HEK293T (cell line): Measurements from ENCODE around the gene MAP3K21.

ENCODE experiments used
- CTCF ChIA-PET: fragments of 350-600 bp; formaldehyde crosslinking; extraction: SDS; loops from one replicate; lab custom pipeline; 2021; ENCODE audit warnings: antibody characterized with exemption, inconsistent platforms; lab: Yijun Ruan, JAX
- POLR2A ChIA-PET: fragments of 350-600 bp; formaldehyde crosslinking; extraction: SDS; loops from one replicate; lab custom pipeline; 2020; ENCODE audit warnings: antibody characterized with exemption, inconsistent platforms; lab: Yijun Ruan, JAX
- DNase-seq: peaks from one replicate; pipeline ENCODE4 v3.0.0; 2012; ENCODE audit warnings: mixed read lengths; ENCODE audit errors: extremely low spot score
- ARNT ChIP-seq: fragments of 450-650 bp; IDR thresholded peaks from 2 replicates; pipeline ENCODE4 v1.6.1; 2017; ENCODE audit warnings: mild to moderate bottlenecking
- BHLHE40 ChIP-seq: fragments of 450-650 bp; IDR thresholded peaks from 2 replicates; pipeline ENCODE4 v1.6.1; 2016; ENCODE audit warnings: mild to moderate bottlenecking, moderate library complexity, borderline replicate concordance
- CTBP1 ChIP-seq: fragments of 450-650 bp; IDR thresholded peaks from 2 replicates; pipeline ENCODE4 v1.6.1; 2016; ENCODE audit warnings: borderline replicate concordance
- ELF4 ChIP-seq: fragments of 450-650 bp; IDR thresholded peaks from 2 replicates; pipeline ENCODE4 v1.6.1; 2017; ENCODE audit warnings: antibody characterized with exemption
- FOXA1 ChIP-seq: fragments of 450-650 bp; IDR thresholded peaks from 2 replicates; pipeline ENCODE4 v1.6.1; 2016; ENCODE audit warnings: mild to moderate bottlenecking
- FOXK2 ChIP-seq: fragments of 450-650 bp; IDR thresholded peaks from 2 replicates; pipeline ENCODE4 v1.6.1; 2016; ENCODE audit warnings: mild to moderate bottlenecking
- FOXM1 ChIP-seq: fragments of 450-650 bp; IDR thresholded peaks from 2 replicates; pipeline ENCODE4 v1.6.1; 2017; ENCODE audit warnings: mild to moderate bottlenecking, borderline replicate concordance
- HDGF ChIP-seq: fragments of 450-650 bp; IDR thresholded peaks from 2 replicates; pipeline ENCODE4 v1.6.1; 2017; ENCODE audit warnings: antibody characterized with exemption, borderline replicate concordance
- L3MBTL2 ChIP-seq: fragments of 450-650 bp; conservative IDR thresholded peaks from 2 replicates; pipeline ENCODE4 v1.6.1; 2016; ENCODE audit warnings: mild to moderate bottlenecking
- LEF1 ChIP-seq: fragments of 450-650 bp; IDR thresholded peaks from 2 replicates; pipeline ENCODE4 v1.6.1; 2017; ENCODE audit warnings: mild to moderate bottlenecking, borderline replicate concordance
- NFRKB ChIP-seq: fragments of 450-650 bp; IDR thresholded peaks from 2 replicates; pipeline ENCODE4 v1.6.1; 2016; ENCODE audit warnings: mild to moderate bottlenecking, moderate library complexity
- SP1 ChIP-seq: fragments of 450-650 bp; IDR thresholded peaks from 2 replicates; pipeline ENCODE4 v1.6.1; 2017
- SUZ12 ChIP-seq: fragments of 450-650 bp; IDR thresholded peaks from 2 replicates; pipeline ENCODE4 v1.6.1; 2016; ENCODE audit warnings: mild to moderate bottlenecking
- TARDBP ChIP-seq: fragments of 450-650 bp; IDR thresholded peaks from 2 replicates; pipeline ENCODE4 v1.6.1; 2016
- ZNF384 ChIP-seq: fragments of 450-650 bp; IDR thresholded peaks from 2 replicates; pipeline ENCODE4 v1.6.1; 2016
- TF ChIP-seq, protein P1 (sequence below): fragments of 450-650 bp; IDR thresholded peaks from 2 replicates; pipeline ENCODE4 v1.6.1; 2016

Gene MAP3K21

DNA sequence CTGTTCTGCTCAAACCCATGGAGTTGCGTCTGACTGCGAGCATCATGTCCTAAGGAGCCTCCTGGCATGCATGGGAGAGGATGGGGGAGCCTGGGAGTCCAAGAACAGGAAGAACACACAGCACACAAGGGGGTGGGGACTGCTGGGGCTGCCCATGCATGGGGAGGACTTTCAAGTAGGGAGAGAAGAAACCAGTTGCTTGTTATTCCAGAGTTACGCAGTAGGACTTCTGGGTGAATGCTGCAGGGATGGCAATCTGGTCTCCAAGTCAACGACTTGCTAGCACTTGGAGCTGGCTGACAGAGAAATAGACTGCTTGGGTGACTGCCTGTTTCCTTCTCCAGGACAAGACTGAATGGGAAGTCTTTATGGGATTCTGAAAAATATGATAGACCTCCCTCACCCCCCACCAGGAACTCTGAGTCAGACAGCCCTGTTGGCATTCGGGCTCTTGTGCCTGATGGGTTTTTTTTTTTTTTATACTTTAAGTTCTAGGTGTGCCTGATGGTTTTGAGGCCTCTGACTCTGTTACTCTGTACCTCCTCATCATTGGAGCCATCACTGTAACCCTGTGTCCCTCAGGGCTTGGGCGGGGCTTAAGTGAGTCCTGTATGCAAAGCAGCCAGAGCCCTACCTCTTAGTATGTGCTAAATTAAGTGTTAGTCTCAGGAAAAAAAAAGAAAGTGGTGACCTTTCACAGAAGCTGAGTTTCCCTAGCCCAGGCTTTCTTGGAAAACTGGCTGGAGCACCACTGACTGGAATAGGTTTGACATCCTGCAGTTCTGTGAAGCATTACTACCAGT is 30.3 kb downstream of the MAP3K21 start:
- POLR2A ChIA-PET = no interaction called here
- CTCF ChIA-PET = no interaction called here
- TF ChIP-seq FOXA1 = no peak
- no peak for TF ChIP-seq NFRKB
- no peak for TF ChIP-seq ELF4
- TF ChIP-seq ZNF384 = peak; percentile 25; the same call in 1 of the 2 replicates
- TF ChIP-seq LEF1 = no peak
- no peak for TF ChIP-seq L3MBTL2
- TF ChIP-seq FOXK2 = no peak

DNA sequence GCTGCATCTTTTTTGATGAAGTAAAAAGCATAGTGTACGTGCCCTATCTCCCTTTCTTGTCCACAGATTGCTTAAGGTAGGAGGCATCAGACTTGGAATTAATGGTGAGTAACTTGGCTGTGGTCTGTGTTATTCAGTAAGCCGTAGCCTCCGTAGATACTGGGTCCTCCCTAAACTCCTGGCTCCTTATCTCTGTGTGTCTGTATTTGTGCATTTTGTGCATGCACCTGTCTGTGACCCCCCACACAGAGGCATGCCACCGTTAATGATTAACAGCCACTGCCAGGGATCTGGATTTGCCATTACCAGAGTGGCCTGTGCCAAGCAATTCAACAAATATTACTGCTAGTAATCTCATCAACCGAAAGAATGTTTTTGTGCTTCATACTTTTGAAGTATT is 31.9 kb downstream of the MAP3K21 start:
- TF ChIP-seq, protein P1, sequence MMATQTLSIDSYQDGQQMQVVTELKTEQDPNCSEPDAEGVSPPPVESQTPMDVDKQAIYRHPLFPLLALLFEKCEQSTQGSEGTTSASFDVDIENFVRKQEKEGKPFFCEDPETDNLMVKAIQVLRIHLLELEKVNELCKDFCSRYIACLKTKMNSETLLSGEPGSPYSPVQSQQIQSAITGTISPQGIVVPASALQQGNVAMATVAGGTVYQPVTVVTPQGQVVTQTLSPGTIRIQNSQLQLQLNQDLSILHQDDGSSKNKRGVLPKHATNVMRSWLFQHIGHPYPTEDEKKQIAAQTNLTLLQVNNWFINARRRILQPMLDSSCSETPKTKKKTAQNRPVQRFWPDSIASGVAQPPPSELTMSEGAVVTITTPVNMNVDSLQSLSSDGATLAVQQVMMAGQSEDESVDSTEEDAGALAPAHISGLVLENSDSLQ = peak; percentile 24; the same call in 1 of the 2 replicates
- TF ChIP-seq FOXK2 = no peak
- TF ChIP-seq HDGF = no peak
- TF ChIP-seq SUZ12 = no peak
- no peak for TF ChIP-seq ZNF384
- no peak for TF ChIP-seq BHLHE40
- CTCF ChIA-PET = no interaction called here

More for the DNA sequence above, 30.3 kb downstream of the MAP3K21 start:
- DNase-seq = no peak

DNA sequence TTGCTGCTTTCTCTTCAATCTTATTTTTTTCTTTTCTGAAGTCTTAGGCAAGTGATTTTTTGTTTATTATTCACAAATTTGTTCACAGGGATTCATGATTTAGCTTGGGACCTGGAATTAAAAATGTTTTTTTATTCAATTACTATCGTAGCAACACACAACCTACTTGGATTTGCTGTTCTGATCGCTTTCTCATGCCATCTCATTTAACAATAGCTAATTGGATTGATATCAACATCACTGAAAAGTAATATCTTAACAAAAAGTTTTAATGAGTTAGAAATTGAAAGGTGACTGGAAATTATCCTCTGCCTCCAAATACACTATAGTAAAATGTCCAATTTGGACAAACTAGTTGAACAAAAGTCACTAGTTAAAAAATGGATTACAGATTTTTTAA is 32.4 kb downstream of the MAP3K21 start:
- TF ChIP-seq FOXK2 (no peak), FOXM1 (no peak), BHLHE40 (no peak), ELF4 (no peak), NFRKB (no peak), ZNF384 (no peak), SP1 (no peak), L3MBTL2 (no peak), HDGF (no peak), SUZ12 (no peak)
- TF ChIP-seq, protein P1 = no peak
- CTCF ChIA-PET = no interaction called here
- no peak for DNase-seq
- POLR2A ChIA-PET = no interaction called here

More for the DNA sequence above, 31.9 kb downstream of the MAP3K21 start:
- POLR2A ChIA-PET = no interaction called here
- no peak for DNase-seq

DNA sequence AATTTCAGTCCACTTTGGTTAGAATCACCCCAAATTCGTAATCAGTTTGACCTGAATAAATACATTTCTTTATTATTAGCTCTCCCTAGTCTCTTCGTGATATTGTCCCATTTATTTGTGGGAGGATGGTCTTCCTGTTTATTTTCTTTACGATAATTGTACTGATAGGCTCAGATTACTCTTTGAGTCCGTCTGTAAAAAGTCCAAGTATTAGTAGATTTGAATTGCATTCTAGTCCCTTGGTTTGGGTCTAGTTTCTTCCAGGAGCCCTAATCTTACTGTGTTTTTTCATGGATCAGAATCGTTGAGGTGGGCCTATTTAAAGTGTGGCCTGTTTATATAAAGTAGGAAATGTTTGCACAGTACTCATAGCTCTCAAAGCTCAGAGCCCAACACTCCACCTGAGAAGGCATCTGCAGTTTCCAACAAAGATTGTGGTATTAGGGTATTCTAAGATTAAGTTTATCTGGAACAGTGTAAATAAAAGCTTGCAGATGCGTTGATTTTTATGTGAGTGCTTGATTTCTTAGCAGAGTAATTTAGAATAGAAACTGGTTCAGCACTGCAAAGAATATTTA is 33.1 kb downstream of the MAP3K21 start:
- no peak for DNase-seq
- ChIA-PET POLR2A (no interaction called here), CTCF (interaction anchor here (0.7 to 1.2 kb wide), 2 partner anchors 31 to 1141 kb away, joined by 3 read pairs; no protein-coding TSS in a partner anchor)
- TF ChIP-seq BHLHE40 (no peak), CTBP1 (peak; percentile 65; the same call in 1 of the 2 replicates), ARNT (peak; percentile 99), HDGF (no peak), SP1 (no peak), L3MBTL2 (no peak)

DNA sequence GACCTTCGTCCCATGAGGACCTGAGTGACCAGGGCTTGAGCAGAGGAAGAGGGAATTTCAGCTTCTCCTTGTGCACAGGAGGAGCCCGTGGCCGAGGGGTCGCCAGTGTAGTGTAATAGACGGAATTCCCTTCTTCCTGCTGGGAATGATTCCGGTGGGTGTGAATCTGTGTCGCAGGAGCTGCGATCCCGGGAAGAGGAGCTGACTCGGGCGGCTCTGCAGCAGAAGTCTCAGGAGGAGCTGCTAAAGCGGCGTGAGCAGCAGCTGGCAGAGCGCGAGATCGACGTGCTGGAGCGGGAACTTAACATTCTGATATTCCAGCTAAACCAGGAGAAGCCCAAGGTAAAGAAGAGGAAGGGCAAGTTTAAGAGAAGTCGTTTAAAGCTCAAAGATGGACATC is 34.4 kb downstream of the MAP3K21 start:
- CTCF ChIA-PET = no interaction called here
- POLR2A ChIA-PET = no interaction called here

GRCh38 chr1:233362743-233363142 is 35.2 kb downstream of the MAP3K21 start:
- TF ChIP-seq SUZ12 (no peak), SP1 (no peak), LEF1 (no peak), BHLHE40 (no peak), ARNT (no peak), FOXA1 (no peak), L3MBTL2 (no peak), CTBP1 (no peak), NFRKB (no peak), ELF4 (no peak), ZNF384 (no peak), HDGF (no peak), FOXM1 (no peak), TARDBP (no peak), FOXK2 (no peak)
- TF ChIP-seq, protein P1 = no peak
- ChIA-PET CTCF (no interaction called here), POLR2A (no interaction called here)
- DNase-seq = no peak

More for the DNA sequence above, 34.4 kb downstream of the MAP3K21 start:
- no peak for TF ChIP-seq SUZ12
- no peak for TF ChIP-seq TARDBP
- TF ChIP-seq SP1 = no peak
- TF ChIP-seq FOXK2 = no peak
- TF ChIP-seq FOXM1 = no peak
- no peak for TF ChIP-seq HDGF
- TF ChIP-seq LEF1 = no peak
- no peak for TF ChIP-seq BHLHE40
- TF ChIP-seq ELF4 = no peak
- no peak for TF ChIP-seq L3MBTL2
- TF ChIP-seq ARNT = no peak
- TF ChIP-seq FOXA1 = no peak
- TF ChIP-seq, protein P1 = no peak
- no peak for TF ChIP-seq ZNF384
- TF ChIP-seq NFRKB = no peak
- TF ChIP-seq CTBP1 = no peak
- DNase-seq = no peak
